ENCODE measurements around the gene WNT8B. TPM values are rescaled to one million over a fixed set of nuclear protein-coding genes. Genes with fewer than 3 reads are reported as not detected.

The WNT8B gene
- total and polyA plus RNA-seq, 2 donors = 0.08 to 0.11 TPM

GRCh38 chr10:100490531-100490930 lies 27.7 kb downstream of the WNT8B start:
- no peak for DNase-seq (ENCODE audit: extremely low spot score)
- Histone ChIP-seq H3K36me3 (ENCODE audit: insufficient read depth) (no peaks in the 10 kb centered on the region), H3K4me1 (ENCODE audit: insufficient read depth) (no peaks in the 10 kb centered on the region), H3K27ac (ENCODE audit: low read depth) (no peak overlapping the region), H3K4me3 (ENCODE audit: low read depth, low read length) (no peak overlapping the region)
- 91% methylated on average over 2 of the region's 2 CpGs for WGBS

- H3K4me3 ChIP-seq (ENCODE audit: low read depth, low read length) = no peak overlapping the region
- no peak overlapping the region for H3K27ac ChIP-seq (ENCODE audit: low read depth)
- WGBS = 92% methylated on average over 2 of the region's 2 CpGs
- H3K36me3 ChIP-seq (ENCODE audit: insufficient read depth) = peaks cover 2% of the 10 kb centered on the region
- H3K4me1 ChIP-seq (ENCODE audit: insufficient read depth) = no peaks in the 10 kb centered on the region
- no peak for DNase-seq (ENCODE audit: extremely low spot score)
These were observed 33.8 kb downstream of the WNT8B start for GRCh38 chr10:100496567-100496966.

GRCh38 chr10:100498059-100498458 lies 35.2 kb downstream of the WNT8B start:
- H3K27ac ChIP-seq (ENCODE audit: low read depth) = no peak overlapping the region
- H3K4me1 ChIP-seq (ENCODE audit: insufficient read depth) = no peaks in the 10 kb centered on the region
- DNase-seq (ENCODE audit: extremely low spot score) = no peak
- H3K36me3 ChIP-seq (ENCODE audit: insufficient read depth) = peaks cover 2% of the 10 kb centered on the region
- H3K4me3 ChIP-seq (ENCODE audit: low read depth, low read length) = no peak overlapping the region
- 91% methylated on average over 4 of the region's 4 CpGs for WGBS

GRCh38 chr10:100501423-100501822 lies 38.6 kb downstream of the WNT8B start:
- Histone ChIP-seq H3K27ac (ENCODE audit: low read depth) (no peak overlapping the region), H3K4me3 (ENCODE audit: low read depth, low read length) (no peak overlapping the region), H3K36me3 (ENCODE audit: insufficient read depth) (peaks cover 2% of the 10 kb centered on the region), H3K4me1 (ENCODE audit: insufficient read depth) (no peaks in the 10 kb centered on the region)
- DNase-seq (ENCODE audit: extremely low spot score) = no peak

- WGBS = 89% methylated on average over 1 of the region's 1 CpG
- no peak for DNase-seq (ENCODE audit: extremely low spot score)
- peaks cover 5% of the 10 kb centered on the region for H3K36me3 ChIP-seq (ENCODE audit: insufficient read depth)
- no peaks in the 10 kb centered on the region for H3K4me1 ChIP-seq (ENCODE audit: insufficient read depth)
- H3K27ac ChIP-seq (ENCODE audit: low read depth) = no peak overlapping the region
- no peak overlapping the region for H3K4me3 ChIP-seq (ENCODE audit: low read depth, low read length)
These were observed 40.2 kb downstream of the WNT8B start for GRCh38 chr10:100502926-100503494.

DNA sequence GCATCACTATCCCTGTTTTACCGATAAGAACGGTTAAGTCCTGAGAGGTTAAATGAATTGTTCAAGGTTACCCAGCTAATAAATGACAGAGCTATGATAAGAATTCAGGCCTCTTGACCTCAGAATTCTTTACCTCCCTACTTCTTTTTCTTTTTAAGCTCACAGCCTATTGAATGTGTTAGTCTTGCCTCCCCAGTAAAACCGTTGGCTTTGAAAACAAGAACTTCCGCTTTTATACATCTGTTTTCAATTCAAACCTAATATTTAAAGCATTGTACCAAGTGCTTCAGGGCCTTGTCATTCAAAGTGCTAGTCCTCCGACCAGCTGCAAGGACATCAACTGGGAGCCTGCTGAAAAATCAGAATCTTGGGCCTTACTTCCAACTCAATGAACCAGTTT lies 41.3 kb downstream of the WNT8B start:
- Histone ChIP-seq H3K36me3 (ENCODE audit: insufficient read depth) (peaks cover 2% of the 10 kb centered on the region), H3K4me1 (ENCODE audit: insufficient read depth) (no peaks in the 10 kb centered on the region), H3K27ac (ENCODE audit: low read depth) (no peak overlapping the region), H3K4me3 (ENCODE audit: low read depth, low read length) (no peak overlapping the region)
- DNase-seq (ENCODE audit: extremely low spot score) = no peak
- WGBS = 61% methylated on average over 5 of the region's 5 CpGs

DNA sequence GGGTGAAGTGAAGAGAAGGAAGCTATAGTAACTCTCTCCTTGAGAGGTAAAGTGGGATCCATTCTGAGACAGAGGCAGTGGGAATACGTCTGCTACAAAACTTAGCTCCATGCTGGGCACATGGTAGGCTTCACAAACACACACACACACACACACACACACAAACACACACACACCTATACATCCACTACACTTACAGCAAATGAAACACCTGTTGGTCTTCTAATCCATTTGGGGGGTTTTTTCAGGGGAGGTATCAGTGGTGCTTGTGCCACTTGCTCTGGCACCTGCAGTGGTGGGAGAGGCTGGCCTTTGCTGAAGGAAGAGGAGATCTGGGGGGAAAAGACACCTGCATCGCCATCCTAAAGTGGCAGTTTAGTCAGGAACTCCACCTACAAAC lies 42.4 kb downstream of the WNT8B start:
- DNase-seq (ENCODE audit: extremely low spot score) = no peak
- no peak overlapping the region for H3K4me3 ChIP-seq (ENCODE audit: low read depth, low read length)
- no peaks in the 10 kb centered on the region for H3K4me1 ChIP-seq (ENCODE audit: insufficient read depth)
- peaks cover 2% of the 10 kb centered on the region for H3K36me3 ChIP-seq (ENCODE audit: insufficient read depth)
- WGBS = 96% methylated on average over 2 of the region's 2 CpGs
- H3K27ac ChIP-seq (ENCODE audit: low read depth) = no peak overlapping the region

DNA sequence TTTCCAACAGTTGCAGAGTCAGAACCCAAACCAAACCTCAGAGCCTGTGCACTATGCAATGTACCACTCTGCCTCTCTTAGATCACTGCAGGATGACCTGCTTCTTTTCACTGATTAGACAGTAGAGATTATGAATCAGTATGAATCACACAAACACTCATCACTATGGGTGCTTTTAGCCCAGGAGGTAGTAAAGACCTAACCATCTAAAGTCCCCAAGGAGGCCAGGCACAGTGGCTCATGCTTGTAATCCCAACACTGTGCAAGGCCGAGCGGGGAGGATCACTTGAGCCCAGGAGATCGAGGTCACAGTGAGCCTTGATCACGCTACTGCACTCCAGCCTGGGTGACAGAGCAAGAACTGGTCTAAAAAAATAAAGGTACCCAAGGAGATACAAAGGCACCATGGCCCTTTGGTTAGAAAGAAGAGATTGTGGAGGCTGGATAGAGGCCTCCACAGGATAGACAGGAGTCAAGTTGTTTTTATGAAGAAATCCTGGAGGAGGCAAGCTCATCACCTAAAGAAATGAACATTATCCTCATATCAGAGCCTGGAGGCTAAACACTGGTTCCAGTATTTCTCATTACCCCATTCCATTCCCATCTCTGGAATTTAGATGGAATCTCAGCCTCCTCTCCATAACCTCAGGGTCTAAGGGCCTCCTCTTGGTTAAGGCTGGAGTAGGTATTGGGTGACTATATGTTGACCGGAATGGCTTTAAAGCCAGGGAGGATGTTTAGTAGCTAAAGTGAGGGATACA lies 44.0 kb downstream of the WNT8B start:
- WGBS = 93% methylated on average over 5 of the region's 5 CpGs
- DNase-seq (ENCODE audit: extremely low spot score) = no peak
- Histone ChIP-seq H3K4me3 (ENCODE audit: low read depth, low read length) (no peak overlapping the region), H3K36me3 (ENCODE audit: insufficient read depth) (peaks cover 2% of the 10 kb centered on the region), H3K4me1 (ENCODE audit: insufficient read depth) (no peaks in the 10 kb centered on the region), H3K27ac (ENCODE audit: low read depth) (no peak overlapping the region)

- no peak overlapping the region for H3K4me3 ChIP-seq (ENCODE audit: low read depth, low read length)
- no peaks in the 10 kb centered on the region for H3K4me1 ChIP-seq (ENCODE audit: insufficient read depth)
- H3K36me3 ChIP-seq (ENCODE audit: insufficient read depth) = peaks cover 2% of the 10 kb centered on the region
- H3K27ac ChIP-seq (ENCODE audit: low read depth) = no peak overlapping the region
- WGBS = 94% methylated on average over 5 of the region's 5 CpGs
- DNase-seq (ENCODE audit: extremely low spot score) = no peak
These were observed 44.5 kb downstream of the WNT8B start for GRCh38 chr10:100507357-100507732.

GRCh38 chr10:100508266-100508665 lies 45.5 kb downstream of the WNT8B start:
- H3K4me3 ChIP-seq (ENCODE audit: low read depth, low read length) = no peak overlapping the region
- no peak for DNase-seq (ENCODE audit: extremely low spot score)
- peaks cover 2% of the 10 kb centered on the region for H3K36me3 ChIP-seq (ENCODE audit: insufficient read depth)
- WGBS = 76% methylated on average over 1 of the region's 1 CpG
- H3K27ac ChIP-seq (ENCODE audit: low read depth) = no peak overlapping the region
- no peaks in the 10 kb centered on the region for H3K4me1 ChIP-seq (ENCODE audit: insufficient read depth)

DNA sequence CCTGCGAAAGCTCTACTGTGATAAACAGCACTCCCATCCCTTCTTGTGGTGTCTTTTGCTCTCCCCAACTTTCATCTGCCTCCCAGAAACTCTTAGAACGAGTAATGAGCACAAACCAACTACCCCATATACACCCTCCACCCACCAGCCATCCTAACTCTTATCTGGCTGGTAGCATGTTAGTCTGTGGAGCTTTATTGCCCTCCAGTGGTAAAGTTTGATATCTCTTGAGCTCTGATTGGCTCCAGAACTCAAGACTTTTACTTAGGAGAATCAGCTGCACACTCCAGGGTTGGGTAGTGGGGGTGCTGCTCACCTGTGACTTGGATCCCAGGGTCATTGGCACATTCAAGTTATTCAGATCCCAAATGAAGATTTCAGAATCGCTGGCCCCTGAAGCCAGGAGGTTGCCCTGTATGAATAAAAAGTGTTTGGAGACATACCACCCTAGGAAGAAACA lies 45.9 kb downstream of the WNT8B start:
- H3K27ac ChIP-seq (ENCODE audit: low read depth) = no peak overlapping the region
- 56% methylated on average over 3 of the region's 3 CpGs for WGBS
- H3K4me1 ChIP-seq (ENCODE audit: insufficient read depth) = no peaks in the 10 kb centered on the region
- H3K4me3 ChIP-seq (ENCODE audit: low read depth, low read length) = no peak overlapping the region
- H3K36me3 ChIP-seq (ENCODE audit: insufficient read depth) = peaks cover 2% of the 10 kb centered on the region
- DNase-seq (ENCODE audit: extremely low spot score) = no peak

- Histone ChIP-seq H3K4me3 (ENCODE audit: low read depth, low read length) (no peak overlapping the region), H3K27ac (ENCODE audit: low read depth) (no peak overlapping the region), H3K36me3 (ENCODE audit: insufficient read depth) (peaks cover 2% of the 10 kb centered on the region), H3K4me1 (ENCODE audit: insufficient read depth) (no peaks in the 10 kb centered on the region)
- DNase-seq (ENCODE audit: extremely low spot score) = no peak
- WGBS = 65% methylated on average over 8 of the region's 8 CpGs
These were observed 46.5 kb downstream of the WNT8B start for GRCh38 chr10:100509241-100509840.

GRCh38 chr10:100510533-100511308 lies 47.9 kb downstream of the WNT8B start:
- Histone ChIP-seq H3K4me3 (ENCODE audit: low read depth, low read length) (no peak overlapping the region), H3K4me1 (ENCODE audit: insufficient read depth) (no peaks in the 10 kb centered on the region), H3K27ac (ENCODE audit: low read depth) (no peak overlapping the region), H3K36me3 (ENCODE audit: insufficient read depth) (peaks cover 2% of the 10 kb centered on the region)
- DNase-seq (ENCODE audit: extremely low spot score) = no peak
- WGBS = 87% methylated on average over 7 of the region's 7 CpGs

All from urinary bladder (tissue), 4 donors.